GM23338 (cell line): ENCODE results near the gene OR4D11. TPM values are rescaled to one million over a fixed set of nuclear protein-coding genes. Genes with fewer than 3 reads are reported as not detected.

Experiments
- ATAC-seq: fragments of 200-7000 bp; cut with Tn5 transposase; 3 replicates; pipeline ENCODE4 v1.9.1; 2020
- DNase-seq: peaks from one replicate; pipeline ENCODE4 v3.0.0-alpha.2; 2015; ENCODE audit warnings: low spot score
- H2AFZ ChIP-seq: fragments of 200-600 bp; sonication (generic); 2 replicates; pipeline ENCODE4 v1.8.0; 2016; ENCODE audit warnings: antibody characterized with exemption, mild to moderate bottlenecking, moderate library complexity
- H3F3A ChIP-seq: fragments of 200-600 bp; sonication (generic); replicated peaks from 2 replicates; pipeline ENCODE4 v1.8.0; 2017; ENCODE audit warnings: antibody characterized with exemption, mixed run types, low read depth
- H3K27ac ChIP-seq: fragments of 200-600 bp; sonication (generic); 2 replicates; pipeline ENCODE4 v1.6.1; 2016; ENCODE audit warnings: low read depth
- H3K27me3 ChIP-seq: fragments of 200-600 bp; sonication (generic); 2 replicates; pipeline ENCODE4 v1.8.0; 2016; ENCODE audit warnings: mild to moderate bottlenecking, mixed run types, moderate library complexity; ENCODE audit not compliant: insufficient read depth
- H3K36me3 ChIP-seq: fragments of 200-600 bp; sonication (generic); 2 replicates; pipeline ENCODE4 v1.8.0; 2016; ENCODE audit warnings: mild to moderate bottlenecking; ENCODE audit not compliant: insufficient read depth
- H3K4me1 ChIP-seq: fragments of 200-600 bp; sonication (generic); 2 replicates; pipeline ENCODE4 v1.8.0; 2016; ENCODE audit warnings: mild to moderate bottlenecking, moderate library complexity; ENCODE audit not compliant: insufficient read depth
- H3K4me2 ChIP-seq: fragments of 200-600 bp; sonication (generic); 2 replicates; pipeline ENCODE4 v1.7.1; 2017; ENCODE audit warnings: mixed run types
- H3K4me3 ChIP-seq: fragments of 200-600 bp; sonication (generic); 2 replicates; pipeline ENCODE4 v1.6.1; 2016; ENCODE audit warnings: mixed run types
- H3K79me2 ChIP-seq: fragments of 200-600 bp; sonication (generic); replicated peaks from 2 replicates; pipeline ENCODE4 v1.8.0; 2017; ENCODE audit warnings: mild to moderate bottlenecking; ENCODE audit not compliant: insufficient read depth
- H3K9me2 ChIP-seq: fragments of 200-600 bp; sonication (generic); 2 replicates; pipeline ENCODE4 v1.8.0; 2017; ENCODE audit not compliant: insufficient read depth
- H4K20me1 ChIP-seq: fragments of 200-600 bp; sonication (generic); replicated peaks from 2 replicates; pipeline ENCODE4 v1.8.0; 2017; ENCODE audit warnings: mild to moderate bottlenecking; ENCODE audit not compliant: insufficient read depth
- H3K27ac Mint-ChIP-seq: 2 replicates; pipeline ENCODE4 v1.8.0; 2020; ENCODE audit warnings: inconsistent platforms, mild to moderate bottlenecking, moderate library complexity, mixed read lengths
- H3K27me3 Mint-ChIP-seq: 3 replicates; pipeline ENCODE4 v1.8.0; 2022; ENCODE audit warnings: low read depth, mild to moderate bottlenecking, moderate library complexity, mixed read lengths, inconsistent platforms; ENCODE audit not compliant: insufficient read depth, poor library complexity
- H3K36me3 Mint-ChIP-seq: 3 replicates; pipeline ENCODE4 v1.8.0; 2021; ENCODE audit warnings: low read depth, mild to moderate bottlenecking, inconsistent platforms, moderate library complexity, mixed read lengths
- H3K4me1 Mint-ChIP-seq: 3 replicates; pipeline ENCODE4 v1.8.0; 2020; ENCODE audit warnings: mild to moderate bottlenecking, inconsistent platforms, mixed read lengths
- H3K4me3 Mint-ChIP-seq: 3 replicates; pipeline ENCODE4 v1.8.0; 2021; ENCODE audit warnings: moderate library complexity, mild to moderate bottlenecking, inconsistent platforms, mixed read lengths
- H3K9me3 Mint-ChIP-seq: 3 replicates; pipeline ENCODE4 v1.8.0; 2020; ENCODE audit warnings: moderate library complexity, mild to moderate bottlenecking, inconsistent platforms, mixed read lengths
- CREB1 ChIP-seq: fragments of 250-450 bp; sonication (Bioruptor Pico); IDR thresholded peaks from 2 replicates; pipeline ENCODE4 v1.5.0; 2020; ENCODE audit warnings: low read depth, mild to moderate bottlenecking, moderate library complexity
- CTCF ChIP-seq, 2 experiments: fragments of 200-600 bp in 1 of 2; sonication (generic) in 1 of 2; conservative IDR thresholded peaks; 2 replicates each; pipeline versions ENCODE4 v1.5.1 to v1.6.1; 2016 to 2017; ENCODE audit warnings: antibody characterized with exemption in 2 of 2, low read depth in 2 of 2, mild to moderate bottlenecking in 2 of 2, moderate library complexity in 1 of 2
- ETS1 ChIP-seq: IDR thresholded peaks from 2 replicates; pipeline ENCODE4 v1.6.1; 2016; ENCODE audit warnings: antibody characterized with exemption
- EZH2 ChIP-seq: fragments of 200-600 bp; sonication (generic); IDR thresholded peaks from one replicate; pipeline ENCODE4 v1.8.0; 2017; ENCODE audit warnings: antibody characterized with exemption, mild to moderate bottlenecking, low read depth; ENCODE audit not compliant: unreplicated experiment
- EZH2phosphoT487 ChIP-seq: fragments of 200-600 bp; sonication (generic); IDR thresholded peaks from one replicate; pipeline ENCODE4 v1.8.1; 2018; ENCODE audit warnings: antibody characterized with exemption; ENCODE audit not compliant: unreplicated experiment
- JUNB ChIP-seq: IDR thresholded peaks from one replicate; pipeline ENCODE4 v1.6.1; 2016; ENCODE audit warnings: antibody characterized with exemption; ENCODE audit not compliant: unreplicated experiment
- NANOG ChIP-seq: IDR thresholded peaks from 2 replicates; pipeline ENCODE4 v1.6.1; 2016; ENCODE audit warnings: antibody characterized with exemption, borderline replicate concordance
- POLR2AphosphoS5 ChIP-seq: IDR thresholded peaks from 2 replicates; pipeline ENCODE4 v1.6.1; 2016; ENCODE audit warnings: antibody characterized with exemption, low read depth
- STAT1 ChIP-seq: IDR thresholded peaks from one replicate; pipeline ENCODE4 v1.6.1; 2016; ENCODE audit warnings: antibody characterized with exemption; ENCODE audit not compliant: unreplicated experiment
- ZNF114 ChIP-seq: fragments of 250-450 bp; sonication (Bioruptor Pico); IDR thresholded peaks from 2 replicates; pipeline ENCODE4 v1.5.0; 2020; ENCODE audit warnings: mild to moderate bottlenecking, moderate library complexity
- ZNF331 ChIP-seq: fragments of 250-450 bp; sonication (Bioruptor Pico); IDR thresholded peaks from 2 replicates; pipeline ENCODE4 v1.5.0; 2020; ENCODE audit warnings: low read depth, mild to moderate bottlenecking, moderate library complexity
- polyA plus RNA-seq: library from polyadenylated mRNA; unstranded; fragments of >200 nt; fragmentation: Nextera tagmentation; extraction: Ambion mirVana; gene quantifications from 2 replicates; pipeline ENCODE4 v1.2.1, GENCODE V29; 2016
- total RNA-seq: library from RNA; depleted of rRNA; stranded (reverse); fragments of >200 nt; shearing (Covaris generic); gene quantifications from 2 replicates; pipeline ENCODE4 v1.2.3, GENCODE V29; 2014
- TF ChIP-seq, protein P1 (sequence below): IDR thresholded peaks from one replicate; pipeline ENCODE4 v1.6.1; 2018; ENCODE audit warnings: antibody characterized with exemption; ENCODE audit not compliant: unreplicated experiment
- TF ChIP-seq, protein P2 (sequence below): fragments of 250-450 bp; sonication (Bioruptor Pico); IDR thresholded peaks from 2 replicates; pipeline ENCODE4 v1.5.0; 2020; ENCODE audit warnings: mild to moderate bottlenecking, moderate library complexity

OR4D11 gene
- total and polyA plus RNA-seq, 2 experiments from 2014 or later: not detected

DNA sequence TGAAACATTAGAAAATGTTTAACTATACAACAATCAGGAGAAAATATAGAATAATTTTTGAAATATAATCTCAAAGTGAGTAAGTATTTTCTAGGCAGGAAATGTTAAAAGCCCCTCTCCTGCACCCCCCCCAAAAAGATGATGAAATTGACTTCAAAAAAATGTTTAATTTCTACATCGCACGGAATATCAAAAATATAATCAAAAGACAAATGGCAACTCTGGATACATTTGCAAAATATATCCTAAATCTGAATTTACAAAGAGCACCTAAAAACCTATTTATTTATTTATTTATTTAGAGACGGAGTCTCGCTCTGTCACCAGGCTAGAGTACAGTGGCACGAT, 44.9 kb downstream of the OR4D11 start:
- Histone ChIP-seq H3K27ac (peak overlapping the region; percentile 95), H2AFZ (no peak overlapping the region), H3K4me2 (peak overlapping the region; percentile 80), H3K36me3 (no peaks in the 10 kb centered on the region), H3K4me3 (peak overlapping the region; percentile 65), H3F3A (no peaks in the 10 kb centered on the region), H3K27me3 (no peaks in the 10 kb centered on the region), H3K9me2 (0 out of 2 replicates have a peak, but pooled peaks cover 4% of the 10 kb centered on the region), H4K20me1 (no peaks in the 10 kb centered on the region), H3K79me2 (no peaks in the 10 kb centered on the region), H3K4me1 (peaks cover 7% of the 10 kb centered on the region)
- Mint-ChIP-seq H3K9me3 (peaks cover 12% of the 10 kb centered on the region; the same call in 2 of the 3 replicates), H3K27me3 (peaks cover 23% of the 10 kb centered on the region), H3K36me3 (peaks cover 10% of the 10 kb centered on the region; the same call in 2 of the 3 replicates), H3K4me3 (peak overlapping the region; percentile 33; the same call in 1 of the 3 replicates), H3K4me1 (peaks cover 18% of the 10 kb centered on the region), H3K27ac (no peak overlapping the region)
- DNase-seq (no peak), ATAC-seq (no peak)
- TF ChIP-seq ZNF114 (CRISPR knock-in tag): no peak
- no peak for TF ChIP-seq POLR2AphosphoS5
- TF ChIP-seq STAT1: no peak
- no peak for TF ChIP-seq EZH2phosphoT487
- TF ChIP-seq NANOG: no peak
- no peak for TF ChIP-seq JUNB
- no peak for TF ChIP-seq ZNF331 (CRISPR knock-in tag)
- TF ChIP-seq CTCF (conservative IDR thresholded peaks at IDR 0.05; ENCODE audit: low read depth in 2 of 2): no peak
- TF ChIP-seq, protein P1, sequence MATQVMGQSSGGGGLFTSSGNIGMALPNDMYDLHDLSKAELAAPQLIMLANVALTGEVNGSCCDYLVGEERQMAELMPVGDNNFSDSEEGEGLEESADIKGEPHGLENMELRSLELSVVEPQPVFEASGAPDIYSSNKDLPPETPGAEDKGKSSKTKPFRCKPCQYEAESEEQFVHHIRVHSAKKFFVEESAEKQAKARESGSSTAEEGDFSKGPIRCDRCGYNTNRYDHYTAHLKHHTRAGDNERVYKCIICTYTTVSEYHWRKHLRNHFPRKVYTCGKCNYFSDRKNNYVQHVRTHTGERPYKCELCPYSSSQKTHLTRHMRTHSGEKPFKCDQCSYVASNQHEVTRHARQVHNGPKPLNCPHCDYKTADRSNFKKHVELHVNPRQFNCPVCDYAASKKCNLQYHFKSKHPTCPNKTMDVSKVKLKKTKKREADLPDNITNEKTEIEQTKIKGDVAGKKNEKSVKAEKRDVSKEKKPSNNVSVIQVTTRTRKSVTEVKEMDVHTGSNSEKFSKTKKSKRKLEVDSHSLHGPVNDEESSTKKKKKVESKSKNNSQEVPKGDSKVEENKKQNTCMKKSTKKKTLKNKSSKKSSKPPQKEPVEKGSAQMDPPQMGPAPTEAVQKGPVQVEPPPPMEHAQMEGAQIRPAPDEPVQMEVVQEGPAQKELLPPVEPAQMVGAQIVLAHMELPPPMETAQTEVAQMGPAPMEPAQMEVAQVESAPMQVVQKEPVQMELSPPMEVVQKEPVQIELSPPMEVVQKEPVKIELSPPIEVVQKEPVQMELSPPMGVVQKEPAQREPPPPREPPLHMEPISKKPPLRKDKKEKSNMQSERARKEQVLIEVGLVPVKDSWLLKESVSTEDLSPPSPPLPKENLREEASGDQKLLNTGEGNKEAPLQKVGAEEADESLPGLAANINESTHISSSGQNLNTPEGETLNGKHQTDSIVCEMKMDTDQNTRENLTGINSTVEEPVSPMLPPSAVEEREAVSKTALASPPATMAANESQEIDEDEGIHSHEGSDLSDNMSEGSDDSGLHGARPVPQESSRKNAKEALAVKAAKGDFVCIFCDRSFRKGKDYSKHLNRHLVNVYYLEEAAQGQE: no peak
- TF ChIP-seq ETS1: no peak
- TF ChIP-seq CREB1: no peak
- TF ChIP-seq, protein P2, sequence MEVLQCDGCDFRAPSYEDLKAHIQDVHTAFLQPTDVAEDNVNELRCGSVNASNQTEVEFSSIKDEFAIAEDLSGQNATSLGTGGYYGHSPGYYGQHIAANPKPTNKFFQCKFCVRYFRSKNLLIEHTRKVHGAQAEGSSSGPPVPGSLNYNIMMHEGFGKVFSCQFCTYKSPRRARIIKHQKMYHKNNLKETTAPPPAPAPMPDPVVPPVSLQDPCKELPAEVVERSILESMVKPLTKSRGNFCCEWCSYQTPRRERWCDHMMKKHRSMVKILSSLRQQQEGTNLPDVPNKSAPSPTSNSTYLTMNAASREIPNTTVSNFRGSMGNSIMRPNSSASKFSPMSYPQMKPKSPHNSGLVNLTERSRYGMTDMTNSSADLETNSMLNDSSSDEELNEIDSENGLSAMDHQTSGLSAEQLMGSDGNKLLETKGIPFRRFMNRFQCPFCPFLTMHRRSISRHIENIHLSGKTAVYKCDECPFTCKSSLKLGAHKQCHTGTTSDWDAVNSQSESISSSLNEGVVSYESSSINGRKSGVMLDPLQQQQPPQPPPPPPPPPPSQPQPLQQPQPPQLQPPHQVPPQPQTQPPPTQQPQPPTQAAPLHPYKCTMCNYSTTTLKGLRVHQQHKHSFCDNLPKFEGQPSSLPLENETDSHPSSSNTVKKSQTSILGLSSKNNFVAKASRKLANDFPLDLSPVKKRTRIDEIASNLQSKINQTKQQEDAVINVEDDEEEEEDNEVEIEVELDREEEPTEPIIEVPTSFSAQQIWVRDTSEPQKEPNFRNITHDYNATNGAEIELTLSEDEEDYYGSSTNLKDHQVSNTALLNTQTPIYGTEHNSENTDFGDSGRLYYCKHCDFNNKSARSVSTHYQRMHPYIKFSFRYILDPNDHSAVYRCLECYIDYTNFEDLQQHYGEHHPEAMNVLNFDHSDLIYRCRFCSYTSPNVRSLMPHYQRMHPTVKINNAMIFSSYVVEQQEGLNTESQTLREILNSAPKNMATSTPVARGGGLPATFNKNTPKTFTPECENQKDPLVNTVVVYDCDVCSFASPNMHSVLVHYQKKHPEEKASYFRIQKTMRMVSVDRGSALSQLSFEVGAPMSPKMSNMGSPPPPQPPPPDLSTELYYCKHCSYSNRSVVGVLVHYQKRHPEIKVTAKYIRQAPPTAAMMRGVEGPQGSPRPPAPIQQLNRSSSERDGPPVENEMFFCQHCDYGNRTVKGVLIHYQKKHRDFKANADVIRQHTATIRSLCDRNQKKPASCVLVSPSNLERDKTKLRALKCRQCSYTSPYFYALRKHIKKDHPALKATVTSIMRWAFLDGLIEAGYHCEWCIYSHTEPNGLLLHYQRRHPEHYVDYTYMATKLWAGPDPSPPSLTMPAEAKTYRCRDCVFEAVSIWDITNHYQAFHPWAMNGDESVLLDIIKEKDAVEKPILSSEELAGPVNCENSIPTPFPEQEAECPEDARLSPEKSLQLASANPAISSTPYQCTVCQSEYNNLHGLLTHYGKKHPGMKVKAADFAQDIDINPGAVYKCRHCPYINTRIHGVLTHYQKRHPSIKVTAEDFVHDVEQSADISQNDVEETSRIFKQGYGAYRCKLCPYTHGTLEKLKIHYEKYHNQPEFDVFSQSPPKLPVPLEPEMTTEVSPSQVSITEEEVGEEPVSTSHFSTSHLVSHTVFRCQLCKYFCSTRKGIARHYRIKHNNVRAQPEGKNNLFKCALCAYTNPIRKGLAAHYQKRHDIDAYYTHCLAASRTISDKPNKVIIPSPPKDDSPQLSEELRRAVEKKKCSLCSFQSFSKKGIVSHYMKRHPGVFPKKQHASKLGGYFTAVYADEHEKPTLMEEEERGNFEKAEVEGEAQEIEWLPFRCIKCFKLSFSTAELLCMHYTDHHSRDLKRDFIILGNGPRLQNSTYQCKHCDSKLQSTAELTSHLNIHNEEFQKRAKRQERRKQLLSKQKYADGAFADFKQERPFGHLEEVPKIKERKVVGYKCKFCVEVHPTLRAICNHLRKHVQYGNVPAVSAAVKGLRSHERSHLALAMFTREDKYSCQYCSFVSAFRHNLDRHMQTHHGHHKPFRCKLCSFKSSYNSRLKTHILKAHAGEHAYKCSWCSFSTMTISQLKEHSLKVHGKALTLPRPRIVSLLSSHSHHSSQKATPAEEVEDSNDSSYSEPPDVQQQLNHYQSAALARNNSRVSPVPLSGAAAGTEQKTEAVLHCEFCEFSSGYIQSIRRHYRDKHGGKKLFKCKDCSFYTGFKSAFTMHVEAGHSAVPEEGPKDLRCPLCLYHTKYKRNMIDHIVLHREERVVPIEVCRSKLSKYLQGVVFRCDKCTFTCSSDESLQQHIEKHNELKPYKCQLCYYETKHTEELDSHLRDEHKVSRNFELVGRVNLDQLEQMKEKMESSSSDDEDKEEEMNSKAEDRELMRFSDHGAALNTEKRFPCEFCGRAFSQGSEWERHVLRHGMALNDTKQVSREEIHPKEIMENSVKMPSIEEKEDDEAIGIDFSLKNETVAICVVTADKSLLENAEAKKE (CRISPR knock-in tag): no peak
- TF ChIP-seq EZH2: no peak
